OCI-M2 (cell line): ENCODE data around the gene PACRGL.
"Not testable (repeated sequence)": the region's sequence is repeated elsewhere in the genome, so short reads cannot be mapped to it uniquely, and the experiment has no call there.

Source experiments
- DNase-seq: peaks from one replicate; lab custom pipeline; 2025; ENCODE audit not compliant: unreplicated experiment; lab: John Stamatoyannopoulos, UW

PACRGL gene

GRCh38 chr4:20723019-20723418, 22.8 kb downstream of the PACRGL start:
- no peak for DNase-seq

- DNase-seq: no peak
These were observed 23.2 kb downstream of the PACRGL start for GRCh38 chr4:20723463-20723862.

- no peak for DNase-seq
These were observed 24.7 kb downstream of the PACRGL start for GRCh38 chr4:20724915-20725314.

- DNase-seq: no peak
These were observed 35.7 kb downstream of the PACRGL start for GRCh38 chr4:20735931-20736330.

- DNase-seq: not testable (repeated sequence)
These were observed 45.7 kb downstream of the PACRGL start for GRCh38 chr4:20746000-20746399.

- no peak for DNase-seq
These were observed 52.4 kb downstream of the PACRGL start for GRCh38 chr4:20752641-20753040.

- no peak for DNase-seq
These were observed 53.8 kb downstream of the PACRGL start for GRCh38 chr4:20754036-20754435.

- DNase-seq: no peak
These were observed 59.8 kb downstream of the PACRGL start for GRCh38 chr4:20760053-20760452.

GRCh38 chr4:20761382-20761781, 61.1 kb downstream of the PACRGL start:
- DNase-seq: no peak

- DNase-seq: no peak
These were observed 61.6 kb downstream of the PACRGL start for GRCh38 chr4:20761826-20762225.

- no peak for DNase-seq
These were observed 64.2 kb downstream of the PACRGL start for GRCh38 chr4:20764366-20764992.

- no peak for DNase-seq
These were observed 73.1 kb downstream of the PACRGL start for GRCh38 chr4:20773144-20773997.

GRCh38 chr4:20778896-20779295, 78.6 kb downstream of the PACRGL start:
- no peak for DNase-seq

- not testable (repeated sequence) for DNase-seq
These were observed 82.9 kb downstream of the PACRGL start for GRCh38 chr4:20783134-20783533.

- DNase-seq: no peak
These were observed 87.8 kb downstream of the PACRGL start for GRCh38 chr4:20787940-20788665.
